Pancreas (tissue), 10 donors: Measurements from ENCODE around the gene PIGN. TPM values are rescaled to one million over a fixed set of nuclear protein-coding genes. Genes with fewer than 3 reads are reported as not detected.

Source experiments
- ATAC-seq, 4 donors: fragments of 200-7000 bp; cut with Tn5 transposase; one replicate each; pipeline versions ENCODE4 v1.8.0 to v1.9.1; 2020; ENCODE audit warnings: mild to moderate bottlenecking in 4 of 4, moderate library complexity in 4 of 4
- DNase-seq, 6 donors: peaks; one replicate each; pipeline ENCODE4 v3.0.0-alpha.2; 2020
- FAIRE-seq: peaks from 2 replicates; lab custom pipeline; 2012; peaks lifted over from hg19 to GRCh38; lab: Jason Lieb, UNC
- H3K27ac ChIP-seq, 4 donors: fragments of 200-600 bp; sonication (generic); 1 replicate in 3 of 4; 2 replicates in 1 of 4; pipeline versions ENCODE4 v1.5.0 to v1.8.0; 2020
- H3K27me3 ChIP-seq, 4 donors: fragments of 200-600 bp; one replicate each; pipeline ENCODE4 v1.8.0; 2021
- H3K36me3 ChIP-seq, 3 donors: fragments of 200-600 bp; sonication (generic) in 1 of 3; one replicate each; pipeline versions ENCODE4 v1.5.0 to v1.8.0; 2020 to 2021
- H3K4me1 ChIP-seq, 3 donors: fragments of 200-600 bp; one replicate each; pipeline ENCODE4 v1.8.0; 2021
- H3K4me3 ChIP-seq, 4 donors: fragments of 200-600 bp; sonication (generic) in 2 of 4; one replicate each; pipeline versions ENCODE4 v1.5.0 to v1.8.0; 2020 to 2021
- H3K9me3 ChIP-seq, 4 donors: fragments of 200-600 bp; one replicate each; pipeline ENCODE4 v1.8.0; 2021
- WGBS, 2 donors: extraction: QIAGEN DNeasy Blood & Tissue Kit; methylation state at CpG; one replicate each; pipeline ENCODE4 v1.1.7; 2013; 5-methylcytosine and 5-hydroxymethylcytosine counted together
- intact Hi-C, 3 donors: fragments of 100-400 bp; cut with DNase I; formaldehyde crosslinking; loops; one replicate each; pipeline versions ENCODE4 v1.11.1 to v1.14.2; 2022
- polyA plus RNA-seq, 2 donors: library from polyadenylated mRNA; stranded (reverse); fragments of 200-250 nt; gene quantifications; one replicate each; pipeline ENCODE4 v1.2.3, GENCODE V29; 2013
- total RNA-seq, 6 donors: library from RNA; stranded (reverse); fragmentation: NEBNext Ultra II Directional in 4 of 6; extraction: Animal tissue kit (Norgen Biotek cat#: 25700) in 4 of 6; gene quantifications; one replicate each; pipeline versions ENCODE4 v1.2.1 to v1.2.4, GENCODE V29; 2021 to 2023
- TF ChIP-seq, protein P1 (sequence below), 4 donors: fragments of 200-600 bp; sonication (generic) in 3 of 4; IDR thresholded peaks; one replicate each; pipeline versions ENCODE4 v1.5.0 to v1.8.0; 2021; ENCODE audit warnings: antibody characterized with exemption in 4 of 4
- donor health status: healthy with polysubstance abuse.
- donor health status: DM: no; HTN: no; CAD: no; lungs with moderate emphysema.
- donor health status: DM: no; HTN: no; CAD: no.
- donor health status: control.
- donor health status: control.
- donor health status: Bipolar disorder and iron deficiency.
- donor health status: DM: yes; HTN: yes; CAD: no.
- donor health status: DM: no; HTN: no; CAD: no.
- donor health status: DM: no; HTN: no; CAD: no.
- donor health status: DM: yes; HTN: yes; CAD: no.

PIGN gene
- total and polyA plus RNA-seq, 8 donors: 3.1 to 23.1 (median 17.1) TPM

DNA sequence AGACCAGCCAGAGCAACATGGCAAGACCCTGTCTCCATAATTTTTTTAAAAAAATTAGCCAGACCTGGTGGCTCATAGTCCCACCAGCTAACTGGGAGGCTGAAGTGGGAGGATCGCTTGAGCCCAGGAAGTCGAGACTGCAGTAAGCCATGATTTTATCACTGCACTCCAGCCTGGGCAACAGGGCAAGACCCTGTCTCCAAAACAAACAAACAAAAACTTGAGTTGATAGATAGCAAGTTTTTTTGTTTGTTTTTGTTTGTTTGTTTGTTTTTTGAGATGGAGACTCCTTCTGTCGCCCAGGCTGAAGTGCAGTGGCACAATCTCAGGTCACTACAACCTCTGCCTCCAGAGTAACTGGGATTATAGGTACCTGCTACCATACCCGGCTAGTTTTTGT, 19.0 kb upstream of the PIGN start:
- H3K4me3 ChIP-seq: no peak overlapping the region
- 94 to 96% methylated on average over 4 of the region's 4 CpGs for WGBS, 2 donors
- no peak for ATAC-seq
- no peaks in the 10 kb centered on the region for H3K9me3 ChIP-seq
- DNase-seq: no peak
- intact Hi-C loops: no loop called here
- TF ChIP-seq, protein P1, sequence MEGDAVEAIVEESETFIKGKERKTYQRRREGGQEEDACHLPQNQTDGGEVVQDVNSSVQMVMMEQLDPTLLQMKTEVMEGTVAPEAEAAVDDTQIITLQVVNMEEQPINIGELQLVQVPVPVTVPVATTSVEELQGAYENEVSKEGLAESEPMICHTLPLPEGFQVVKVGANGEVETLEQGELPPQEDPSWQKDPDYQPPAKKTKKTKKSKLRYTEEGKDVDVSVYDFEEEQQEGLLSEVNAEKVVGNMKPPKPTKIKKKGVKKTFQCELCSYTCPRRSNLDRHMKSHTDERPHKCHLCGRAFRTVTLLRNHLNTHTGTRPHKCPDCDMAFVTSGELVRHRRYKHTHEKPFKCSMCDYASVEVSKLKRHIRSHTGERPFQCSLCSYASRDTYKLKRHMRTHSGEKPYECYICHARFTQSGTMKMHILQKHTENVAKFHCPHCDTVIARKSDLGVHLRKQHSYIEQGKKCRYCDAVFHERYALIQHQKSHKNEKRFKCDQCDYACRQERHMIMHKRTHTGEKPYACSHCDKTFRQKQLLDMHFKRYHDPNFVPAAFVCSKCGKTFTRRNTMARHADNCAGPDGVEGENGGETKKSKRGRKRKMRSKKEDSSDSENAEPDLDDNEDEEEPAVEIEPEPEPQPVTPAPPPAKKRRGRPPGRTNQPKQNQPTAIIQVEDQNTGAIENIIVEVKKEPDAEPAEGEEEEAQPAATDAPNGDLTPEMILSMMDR (IDR thresholded peaks at IDR 0.05): no peak
- no peak overlapping the region for H3K27ac ChIP-seq
- H3K27me3 ChIP-seq: no peaks in the 10 kb centered on the region
- no peak for FAIRE-seq
- H3K36me3 ChIP-seq: no peaks in the 10 kb centered on the region
- H3K4me1 ChIP-seq: peaks cover 0 to 15% (median 12%) of the 10 kb centered on the region in 3 donors

DNA sequence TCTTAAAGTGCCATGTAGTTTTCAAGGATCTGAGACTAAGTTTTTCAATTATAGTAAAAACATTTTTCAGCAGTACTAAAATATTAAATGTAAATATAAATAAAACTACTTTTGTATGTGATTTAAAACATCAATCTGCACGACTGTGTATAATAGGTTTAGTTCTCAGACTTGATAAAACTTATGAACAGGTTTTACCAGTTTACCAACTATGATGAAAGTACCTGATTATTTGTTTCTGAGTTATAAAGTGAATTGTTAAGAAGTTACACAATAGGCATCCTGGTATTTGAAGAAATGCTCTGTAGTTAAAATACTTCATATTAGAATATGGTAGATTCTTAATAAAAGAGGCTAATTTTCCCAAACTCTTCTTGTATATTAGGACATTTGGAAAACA, 15.0 kb upstream of the PIGN start:
- WGBS, 2 donors: 0 to 13% methylated on average over 1 of the region's 1 CpG
- peak overlapping the region in 1 of 4 donors; percentile 30 for H3K27ac ChIP-seq
- H3K27me3 ChIP-seq: no peaks in the 10 kb centered on the region
- peaks cover 0 to 31% (median 13%) of the 10 kb centered on the region in 3 donors for H3K4me1 ChIP-seq
- no peaks in the 10 kb centered on the region for H3K36me3 ChIP-seq
- DNase-seq (no peak), FAIRE-seq (peak; percentile 91), ATAC-seq (peak; percentile 82 to 88 (median 84))
- intact Hi-C loops: no loop called here
- TF ChIP-seq, protein P1 (IDR thresholded peaks at IDR 0.05): no peak
- no peak overlapping the region for H3K4me3 ChIP-seq
- H3K9me3 ChIP-seq: no peaks in the 10 kb centered on the region

DNA sequence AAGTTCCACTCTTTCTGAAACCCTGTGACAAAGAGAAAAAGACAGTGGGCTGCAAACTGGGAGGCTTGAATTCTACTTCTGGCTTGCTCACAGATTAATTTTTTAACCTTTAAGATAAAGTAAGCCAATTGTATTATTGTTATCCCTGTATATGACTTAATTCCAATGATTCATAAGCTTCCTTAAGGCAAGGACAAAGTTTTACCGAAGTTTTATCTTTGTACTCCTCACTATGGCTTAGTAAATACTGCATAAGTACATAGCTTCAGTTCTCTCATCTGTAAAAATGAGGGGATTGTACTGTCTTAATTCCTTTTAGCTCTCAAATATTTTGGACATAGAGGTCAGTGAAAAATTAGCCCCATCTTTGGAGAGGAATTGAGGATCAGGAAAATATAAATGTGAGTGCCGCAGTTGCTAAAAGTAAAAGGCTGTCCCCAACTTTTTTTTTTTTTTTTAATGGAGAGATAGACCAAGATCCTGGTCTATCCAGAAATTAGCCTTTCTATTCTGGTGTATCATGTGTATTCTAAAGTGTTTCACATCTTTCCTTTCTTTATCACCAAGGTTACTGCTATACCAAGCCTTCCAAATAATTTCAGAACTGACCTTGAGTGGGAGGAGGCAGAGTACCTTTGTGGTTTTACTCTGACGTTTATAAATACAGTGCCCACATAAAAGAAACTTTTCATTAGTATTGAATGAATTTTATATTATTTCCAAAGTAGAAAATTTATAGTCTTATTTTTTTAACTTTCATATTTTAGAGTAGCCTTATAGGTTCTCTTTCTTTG, 13.5 kb upstream of the PIGN start:
- peak in 3 of 4 donors; percentile 69 to 82 (median 76) for ATAC-seq
- no peak overlapping the region for H3K27ac ChIP-seq

DNA sequence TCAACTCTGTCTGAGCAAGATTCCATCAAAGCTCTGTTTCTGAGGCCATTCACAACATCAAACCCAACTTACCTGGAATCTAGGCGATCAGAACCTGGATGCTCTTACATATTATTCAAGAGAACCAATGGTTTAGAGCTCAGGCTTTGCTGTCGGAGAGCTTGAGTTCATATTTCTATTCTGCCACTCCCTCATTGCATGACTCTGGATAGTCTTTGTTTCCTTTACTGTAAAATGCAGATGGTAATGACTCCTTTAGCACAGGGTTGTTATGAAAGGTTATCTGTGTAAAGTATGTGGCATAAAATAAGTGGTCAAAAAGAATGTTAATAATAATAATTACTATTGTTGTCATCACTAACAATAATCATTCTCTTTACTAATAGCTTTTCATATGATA, 12.8 kb upstream of the PIGN start:
- no peak for DNase-seq
- TF ChIP-seq, protein P1 (IDR thresholded peaks at IDR 0.05): no peak
- Histone ChIP-seq H3K9me3 (no peaks in the 10 kb centered on the region), H3K4me3 (no peak overlapping the region), H3K4me1 (peaks cover 0 to 31% (median 16%) of the 10 kb centered on the region in 3 donors), H3K27me3 (no peaks in the 10 kb centered on the region), H3K27ac (no peak overlapping the region), H3K36me3 (no peaks in the 10 kb centered on the region)
- 68 to 99% methylated on average over 2 of the region's 2 CpGs for WGBS, 2 donors
- no peak for ATAC-seq
- intact Hi-C loops: no loop called here
- no peak for FAIRE-seq

More for the DNA sequence above, 13.5 kb upstream of the PIGN start:
- Histone ChIP-seq H3K4me1 (peaks cover 0 to 31% (median 16%) of the 10 kb centered on the region in 3 donors), H3K4me3 (no peak overlapping the region), H3K27me3 (no peaks in the 10 kb centered on the region), H3K9me3 (no peaks in the 10 kb centered on the region), H3K36me3 (no peaks in the 10 kb centered on the region)
- intact Hi-C loops: no loop called here
- DNase-seq (no peak), FAIRE-seq (no peak)
- TF ChIP-seq, protein P1 (IDR thresholded peaks at IDR 0.05): no peak
- WGBS, 2 donors: 38 to 39% methylated on average over 3 of the region's 3 CpGs

DNA sequence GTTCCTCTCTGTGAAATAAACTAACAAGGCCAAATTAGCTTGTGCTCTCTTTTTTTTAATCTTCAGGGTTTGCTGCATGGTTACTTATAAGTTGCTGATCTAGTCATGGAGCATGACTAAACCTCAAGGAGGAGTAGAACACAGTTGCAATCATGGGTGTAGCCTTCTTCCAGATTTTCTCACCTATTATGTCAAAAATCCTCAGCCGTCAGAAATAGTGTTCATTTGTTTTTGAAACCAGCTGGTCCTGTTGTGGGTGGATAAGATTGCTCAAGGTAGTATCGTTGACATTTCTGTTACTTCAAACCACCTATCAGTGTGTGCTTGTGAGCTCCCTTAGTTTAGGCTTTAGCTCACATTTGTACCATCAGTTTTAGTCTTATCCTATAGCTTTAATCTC, 11.4 kb upstream of the PIGN start:
- H3K9me3 ChIP-seq: no peaks in the 10 kb centered on the region
- 14 to 20% methylated on average over 2 of the region's 2 CpGs for WGBS, 2 donors
- ATAC-seq (no peak), FAIRE-seq (no peak), DNase-seq (no peak)
- H3K36me3 ChIP-seq: no peaks in the 10 kb centered on the region
- no peak overlapping the region for H3K27ac ChIP-seq
- TF ChIP-seq, protein P1 (IDR thresholded peaks at IDR 0.05): no peak
- H3K4me3 ChIP-seq: no peak overlapping the region
- H3K4me1 ChIP-seq: peaks cover 0 to 31% (median 16%) of the 10 kb centered on the region in 3 donors
- intact Hi-C loops: no loop called here
- no peaks in the 10 kb centered on the region for H3K27me3 ChIP-seq
